ENCODE results near the gene TTLL7. TPM values are rescaled to one million over a fixed set of nuclear protein-coding genes. Genes with fewer than 3 reads are reported as not detected.
"Not testable (repeated sequence)": the region's sequence is repeated elsewhere in the genome, so short reads cannot be mapped to it uniquely, and the experiment has no call there.

The TTLL7 gene
- polyA plus RNA-seq, 4 donors: 2.8 to 4.4 (median 3.6) TPM

DNA sequence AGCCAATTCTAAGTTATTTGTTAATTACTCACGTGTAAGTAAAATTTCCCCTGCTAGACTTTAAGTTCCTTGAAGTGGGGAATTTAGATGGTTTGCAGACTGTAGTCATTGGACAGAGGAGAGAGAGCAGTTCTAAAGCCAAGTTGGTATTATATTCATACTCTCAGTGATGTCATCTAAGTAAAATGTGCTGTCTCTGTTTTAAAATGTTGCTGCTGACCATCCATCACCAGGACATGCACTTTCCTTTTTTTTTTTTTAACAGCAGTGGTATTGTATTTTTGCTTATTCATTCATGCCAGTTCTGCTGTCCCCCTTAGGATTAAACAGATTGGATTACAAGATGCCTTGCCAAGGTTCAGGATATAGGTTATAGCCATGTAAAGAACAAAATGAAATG lies 2.3 kb downstream of the TTLL7 start:
- no peak for DNase-seq (ENCODE audit: low read depth in 4 of 4, low spot score in 3 of 4)

DNA sequence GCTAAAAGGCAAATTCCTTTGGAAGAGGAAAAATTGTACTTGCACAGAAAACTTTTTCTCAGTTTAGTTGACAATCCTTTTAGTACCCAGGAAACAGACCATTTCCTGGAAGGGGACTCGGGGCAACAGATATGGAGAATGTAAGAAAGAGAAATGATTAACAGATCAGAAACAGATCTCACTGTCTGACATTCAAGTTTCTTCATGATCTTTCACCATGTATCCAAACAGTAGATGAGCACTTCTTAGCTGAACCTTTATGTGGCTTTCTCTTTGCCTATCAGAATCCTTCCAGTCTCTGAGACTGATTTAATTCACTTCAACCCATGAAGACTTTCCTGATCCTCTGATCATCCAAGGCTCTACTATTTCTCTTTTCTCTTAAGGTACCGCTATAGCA lies 2.7 kb downstream of the TTLL7 start:
- no peak for DNase-seq (ENCODE audit: low read depth in 4 of 4, low spot score in 3 of 4)

DNA sequence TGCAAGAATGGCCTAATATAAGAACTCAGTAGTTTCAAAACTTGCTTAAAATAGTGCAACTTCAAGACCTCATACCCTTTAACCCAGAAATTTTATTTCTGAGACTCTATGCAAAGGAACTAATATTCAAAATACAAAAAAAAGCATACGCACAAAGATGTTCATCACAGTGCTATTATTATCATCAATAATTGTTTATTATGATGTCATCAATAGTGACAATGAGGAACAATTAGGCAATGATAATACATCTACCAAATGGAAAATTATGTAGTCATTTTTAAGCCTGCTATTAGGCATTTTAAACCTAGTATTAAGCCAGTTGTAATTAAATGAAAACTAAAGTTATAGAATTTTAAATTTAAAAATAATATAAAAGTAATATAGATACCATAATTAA lies 3.3 kb downstream of the TTLL7 start:
- DNase-seq (ENCODE audit: low read depth in 4 of 4, low spot score in 3 of 4): no peak

DNA sequence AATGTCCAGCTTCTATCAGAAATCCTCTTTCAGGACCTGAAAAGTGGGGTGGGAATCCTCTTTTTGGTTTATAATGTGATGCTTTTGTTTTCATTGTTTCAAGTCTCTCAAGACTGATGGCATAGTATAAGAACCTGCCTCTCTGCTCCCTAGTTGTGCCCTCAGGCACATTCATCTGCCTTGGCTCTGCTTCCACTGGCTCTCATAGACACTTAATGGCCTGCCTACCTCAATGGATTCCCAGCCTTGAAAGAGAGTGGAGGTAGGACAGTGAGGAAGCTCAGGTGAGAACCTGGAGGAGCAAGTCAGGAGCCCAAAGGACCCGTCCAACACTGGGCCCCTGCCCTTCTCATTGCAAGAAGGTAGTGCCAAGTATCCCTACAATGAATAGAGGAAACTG lies 4.8 kb downstream of the TTLL7 start:
- DNase-seq (ENCODE audit: low read depth in 4 of 4, low spot score in 3 of 4): no peak

DNA sequence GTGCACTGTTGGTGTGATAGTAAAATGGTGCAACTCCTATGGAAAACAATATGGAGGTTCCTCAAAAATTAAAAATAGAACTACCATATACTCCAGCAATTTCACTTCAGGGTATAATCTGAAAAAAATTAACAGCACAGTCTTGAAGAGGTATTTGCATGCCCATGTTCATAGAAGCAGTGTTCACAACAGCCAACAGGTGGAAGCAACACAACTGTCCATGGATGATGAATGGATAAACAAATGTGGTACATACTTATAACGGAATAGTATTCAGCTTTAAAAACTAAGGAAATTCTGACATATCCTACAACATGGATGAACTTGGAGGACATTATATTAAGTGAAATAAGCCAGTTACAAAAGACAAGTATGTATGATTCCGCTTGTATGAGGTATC lies 8.2 kb downstream of the TTLL7 start:
- DNase-seq (ENCODE audit: low read depth in 4 of 4, low spot score in 3 of 4): no peak

DNA sequence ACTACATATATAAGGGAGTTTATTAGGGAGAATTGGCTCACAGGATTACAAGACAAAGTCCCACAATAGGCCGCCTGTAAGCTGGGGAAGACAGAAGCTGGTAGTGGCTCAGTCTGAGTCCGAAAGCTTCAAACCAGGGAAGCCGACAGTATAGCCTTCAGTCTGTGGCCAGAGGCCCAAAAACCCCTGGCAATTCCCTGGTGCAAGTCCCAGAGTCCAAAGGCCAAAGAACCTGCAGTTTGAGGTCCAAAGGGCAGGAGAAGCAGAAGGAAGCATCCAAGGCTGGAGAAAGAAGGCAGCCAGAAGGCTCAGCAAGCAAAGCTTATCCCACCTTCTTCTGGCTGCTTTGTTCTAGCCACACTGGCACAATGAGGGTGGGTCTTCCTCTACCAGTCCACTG lies 13.9 kb downstream of the TTLL7 start:
- DNase-seq (ENCODE audit: low read depth in 4 of 4, low spot score in 3 of 4): no peak

DNA sequence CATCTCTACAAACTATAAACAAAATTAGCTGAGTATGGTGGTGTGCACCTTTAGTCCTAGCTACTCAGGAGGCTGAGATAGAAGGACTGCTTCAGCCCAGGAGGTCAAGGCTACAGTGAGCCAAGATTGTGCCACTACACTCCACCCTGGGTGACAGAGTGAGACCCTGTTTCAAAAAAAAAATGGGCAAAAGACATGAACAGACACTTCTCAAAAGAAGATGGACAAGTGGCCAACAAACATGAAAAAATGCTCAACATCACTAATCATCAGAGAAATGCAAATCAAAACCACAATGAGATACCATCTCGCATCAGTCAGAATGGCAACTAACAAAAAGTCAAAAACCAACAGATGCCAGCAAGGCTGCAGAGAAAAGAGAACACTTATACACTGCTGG lies 15.0 kb downstream of the TTLL7 start:
- not testable (repeated sequence) for DNase-seq (ENCODE audit: low read depth in 4 of 4, low spot score in 3 of 4)

DNA sequence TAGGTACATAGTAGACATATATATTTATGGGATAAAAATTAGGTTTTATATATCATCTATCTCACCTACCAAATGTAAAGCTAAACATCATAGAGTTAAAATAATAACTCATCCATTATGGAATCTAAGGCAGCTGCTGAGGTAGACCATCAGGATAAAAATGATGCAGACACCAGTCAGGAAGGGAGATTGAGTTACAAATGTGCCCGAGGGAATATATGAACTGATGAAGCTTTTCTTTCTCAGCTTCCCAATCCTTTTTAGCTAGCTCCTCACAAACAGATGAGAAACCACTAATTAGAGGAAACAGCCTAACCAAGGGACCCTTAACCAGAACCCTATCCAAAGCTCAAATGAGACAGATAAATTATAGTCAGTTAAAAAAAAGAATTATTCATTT lies 20.9 kb downstream of the TTLL7 start:
- no peak for DNase-seq (ENCODE audit: low read depth in 4 of 4, low spot score in 3 of 4)

DNA sequence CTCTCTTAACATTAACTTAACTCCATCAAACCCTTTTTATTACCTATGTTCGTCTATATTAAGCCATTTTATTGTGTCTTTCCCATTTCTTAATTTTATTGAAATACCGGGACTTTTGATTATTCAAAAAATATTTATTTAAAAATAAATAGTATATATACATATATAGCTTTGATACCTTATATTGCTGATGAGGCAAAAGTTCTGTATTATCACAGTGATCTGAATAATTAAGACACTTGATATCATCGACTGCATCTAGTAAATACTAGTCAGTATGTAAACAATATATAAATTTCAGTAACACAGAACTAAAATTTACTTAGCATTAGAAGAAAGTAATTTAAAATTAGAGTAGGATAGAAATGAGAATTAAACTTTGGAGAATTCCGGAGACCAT lies 22.0 kb downstream of the TTLL7 start:
- no peak for DNase-seq (ENCODE audit: low read depth in 4 of 4, low spot score in 3 of 4)

DNA sequence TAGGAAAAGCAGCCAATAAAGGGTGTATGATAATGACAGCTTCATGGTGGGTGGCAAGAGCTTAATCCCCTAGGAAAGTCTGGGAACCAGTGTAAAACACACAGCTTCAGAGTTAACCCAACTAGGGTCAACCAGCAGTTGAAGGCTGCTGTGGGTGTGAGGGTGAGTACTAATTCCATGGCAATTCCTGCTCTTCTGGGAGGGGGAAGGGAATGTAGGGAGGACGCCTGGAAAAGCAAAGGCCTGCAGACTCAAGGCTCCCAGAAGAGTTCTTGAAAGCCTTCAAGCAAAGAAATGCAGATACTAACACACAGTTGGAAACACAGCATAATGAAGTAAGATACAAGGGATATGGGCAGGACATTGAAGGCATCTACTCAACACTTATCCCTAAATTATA lies 28.1 kb downstream of the TTLL7 start:
- DNase-seq (ENCODE audit: low read depth in 4 of 4, low spot score in 3 of 4): no peak

DNA sequence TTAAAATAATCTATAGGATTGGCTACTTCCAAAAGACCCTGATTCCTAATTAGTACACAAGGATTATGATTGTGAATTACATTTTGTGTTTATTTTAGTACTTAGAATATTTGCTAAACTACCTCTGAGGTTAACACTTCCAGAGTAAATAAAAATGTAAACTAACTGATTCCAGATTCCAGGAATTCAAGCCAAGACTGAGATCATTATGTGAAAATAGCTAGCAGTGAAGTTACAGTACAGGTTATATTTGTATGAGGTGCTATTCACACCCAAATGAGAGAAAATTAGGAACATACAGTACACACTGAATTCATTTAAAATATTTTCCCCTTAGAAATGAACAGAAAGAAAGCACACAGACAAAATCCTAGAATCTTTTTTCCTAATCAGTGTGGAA lies 28.8 kb downstream of the TTLL7 start:
- no peak for DNase-seq (ENCODE audit: low read depth in 4 of 4, low spot score in 3 of 4)

DNA sequence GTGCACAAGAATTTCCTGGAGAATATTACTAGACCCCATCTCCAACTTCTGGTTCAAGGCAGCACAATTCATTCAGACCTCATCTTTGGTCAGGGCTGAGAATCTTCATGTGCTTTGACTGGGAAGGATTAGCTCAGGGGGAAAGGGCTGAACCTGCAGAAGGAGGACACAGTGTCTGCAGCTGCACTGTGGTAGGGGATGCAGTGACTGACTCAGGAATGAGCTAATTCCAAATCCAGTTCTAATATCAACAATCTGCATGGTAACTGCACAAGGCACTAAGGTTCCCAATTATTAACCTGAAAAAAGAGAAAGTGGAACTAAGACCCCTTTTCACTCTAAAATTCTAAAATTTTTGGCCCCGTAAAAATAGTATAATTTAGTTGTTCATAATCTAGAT lies 31.6 kb downstream of the TTLL7 start:
- no peak for DNase-seq (ENCODE audit: low read depth in 4 of 4, low spot score in 3 of 4)

DNA sequence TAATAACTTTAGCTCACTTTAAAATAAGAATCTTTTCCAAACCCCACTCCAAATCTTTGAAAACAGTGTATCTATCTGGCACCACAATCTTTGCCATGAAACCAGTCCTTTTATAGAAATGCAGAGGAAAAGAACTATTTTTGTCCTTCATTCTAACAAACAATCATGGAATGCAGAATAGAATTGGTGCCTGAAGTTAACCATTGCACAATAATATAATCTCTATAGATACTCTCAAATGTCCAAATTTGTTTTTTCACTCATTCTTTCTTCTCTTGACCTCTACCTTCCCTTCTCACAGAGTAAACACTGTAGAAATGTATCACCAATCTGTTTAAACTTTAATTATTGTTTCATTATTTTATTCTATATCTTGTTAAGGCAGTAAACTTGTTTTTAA lies 34.8 kb downstream of the TTLL7 start:
- no peak for DNase-seq (ENCODE audit: low read depth in 4 of 4, low spot score in 3 of 4)

DNA sequence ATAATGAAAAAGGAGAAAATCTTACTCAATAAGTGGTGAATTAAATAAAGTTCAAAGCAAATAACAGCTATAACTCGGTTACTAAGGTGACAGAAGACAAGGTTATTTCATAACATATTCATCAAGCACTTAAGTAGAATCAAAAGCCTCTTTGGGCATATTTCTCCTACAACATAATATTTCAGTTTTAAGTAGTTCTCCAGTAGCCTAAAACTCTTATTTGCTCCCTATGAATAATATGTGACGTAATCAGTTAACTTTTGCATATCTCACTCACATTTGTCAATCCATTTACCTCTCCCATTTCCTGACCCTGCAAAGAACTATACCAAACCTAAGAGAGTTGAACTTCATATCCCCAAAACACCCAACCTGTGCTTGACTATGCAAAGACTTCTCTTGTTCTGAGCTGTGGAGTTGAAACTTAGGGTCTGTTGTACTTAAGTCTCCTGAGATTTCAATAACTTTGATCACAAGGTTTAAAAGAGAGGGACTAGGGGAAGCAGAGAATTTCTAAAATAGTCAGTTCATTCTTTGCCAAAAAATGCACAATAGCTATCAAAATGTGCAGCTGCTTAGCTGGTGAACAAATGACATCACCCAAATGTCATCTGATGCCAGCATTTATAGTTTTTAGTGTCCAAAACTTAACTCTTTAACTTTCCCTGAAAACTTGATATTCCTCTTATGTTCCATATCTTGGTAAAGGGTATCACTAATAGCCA lies 37.2 kb downstream of the TTLL7 start:
- no peak for DNase-seq (ENCODE audit: low read depth in 4 of 4, low spot score in 3 of 4)

DNA sequence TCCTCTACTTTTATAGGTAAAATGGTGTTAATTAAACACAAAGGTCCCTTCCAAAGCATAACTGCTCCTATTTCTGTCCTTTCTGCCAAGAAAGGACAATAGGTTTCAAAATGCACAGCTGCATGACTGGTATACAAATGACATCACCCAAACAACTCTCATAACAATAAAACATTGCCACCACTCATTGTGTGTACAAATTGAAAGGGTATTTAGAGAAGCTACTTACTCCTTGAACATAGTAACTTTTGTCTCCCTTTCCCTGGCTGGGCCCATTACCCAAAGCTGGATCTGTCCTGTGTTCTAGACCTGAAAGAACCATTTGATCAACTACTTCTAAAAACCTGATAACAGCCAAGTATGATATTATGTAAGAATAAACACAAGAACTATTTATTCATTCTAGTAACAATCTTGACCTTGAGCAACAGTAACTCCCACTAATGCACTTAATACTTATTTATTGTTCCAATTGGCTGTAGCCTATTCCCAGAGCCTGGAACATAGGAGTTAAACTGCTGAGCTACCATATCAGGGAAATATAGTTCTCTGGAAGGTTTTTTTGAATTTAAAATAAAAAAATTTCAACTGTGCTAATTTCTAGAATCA lies 38.2 kb downstream of the TTLL7 start:
- DNase-seq (ENCODE audit: low read depth in 4 of 4, low spot score in 3 of 4): no peak

DNA sequence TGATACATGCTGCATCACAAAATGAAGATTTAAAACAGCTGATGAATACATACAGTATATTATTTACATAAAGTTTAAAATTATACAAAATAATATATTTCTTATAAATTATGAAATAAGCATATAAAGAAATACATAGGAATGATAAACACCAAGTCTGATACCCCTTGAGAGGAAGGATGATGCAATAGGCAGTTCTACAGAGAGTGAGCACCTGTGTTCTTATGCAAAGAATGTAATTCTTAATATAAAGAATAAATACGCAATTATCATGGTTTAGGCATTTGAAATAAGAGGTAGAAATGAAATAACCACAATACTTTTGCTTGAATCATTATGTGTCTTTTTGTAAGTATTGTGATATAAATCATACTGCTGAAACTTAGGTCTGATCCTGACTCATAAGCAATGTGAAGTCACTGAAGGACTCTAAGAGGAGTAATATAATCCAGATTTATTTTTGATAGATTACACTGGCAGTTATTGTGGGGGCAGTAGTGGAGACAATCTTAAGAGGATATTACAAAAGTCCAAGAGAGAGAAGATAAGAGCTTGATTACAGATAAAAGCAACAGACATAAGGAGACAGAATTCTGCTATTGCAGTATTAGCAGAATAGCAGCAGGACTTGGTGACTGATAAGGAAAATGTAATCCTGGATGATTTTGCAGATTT lies 39.0 kb downstream of the TTLL7 start:
- no peak for DNase-seq (ENCODE audit: low read depth in 4 of 4, low spot score in 3 of 4)

DNA sequence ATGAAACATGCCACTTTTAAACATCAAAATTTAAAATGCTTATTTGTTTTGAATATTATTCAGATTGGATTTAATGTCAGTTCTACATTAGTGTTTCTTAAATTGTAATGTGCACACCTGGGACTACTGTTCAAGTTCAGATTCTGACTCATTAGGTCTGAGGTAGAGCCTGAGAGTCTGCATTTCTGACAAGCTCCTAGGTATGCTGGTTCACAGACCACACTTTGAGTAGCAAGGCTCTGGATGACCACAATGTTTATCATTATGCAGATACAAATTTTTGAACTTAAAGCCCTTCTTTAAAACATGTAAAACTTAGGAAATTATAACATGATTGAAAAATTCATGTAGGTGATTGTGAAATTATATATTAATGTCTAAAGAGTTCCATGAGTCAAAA lies 40.2 kb downstream of the TTLL7 start:
- no peak for DNase-seq (ENCODE audit: low read depth in 4 of 4, low spot score in 3 of 4)

DNA sequence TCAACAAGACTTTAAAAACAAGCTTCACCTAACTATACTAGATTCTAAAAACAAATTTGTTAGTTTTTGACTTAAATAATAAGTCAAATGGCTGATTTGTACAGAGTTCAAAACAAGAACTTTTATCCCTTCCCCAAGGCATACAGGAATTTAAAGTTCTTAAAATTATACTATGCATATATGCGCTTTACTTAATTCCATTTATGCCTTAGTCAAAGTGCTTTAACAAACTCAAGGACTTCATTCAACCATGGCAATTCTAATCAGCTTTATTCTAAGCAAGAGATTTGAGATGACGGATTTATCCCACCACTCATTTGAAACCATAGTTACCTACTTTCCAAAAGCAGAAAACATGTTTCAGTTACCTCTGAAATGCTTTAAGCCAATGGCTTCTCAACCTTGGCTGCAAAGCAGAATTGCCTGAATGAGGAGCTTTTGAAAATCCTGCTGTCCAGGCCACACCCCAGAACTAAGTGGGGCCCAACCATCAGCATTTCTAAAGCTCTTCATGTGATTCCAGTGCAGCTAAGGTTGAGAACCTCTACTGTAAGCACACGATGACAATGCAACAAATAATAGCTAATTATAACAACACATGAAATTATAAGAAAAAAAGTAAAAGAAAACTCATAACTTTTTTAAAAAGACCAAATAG lies 44.6 kb downstream of the TTLL7 start:
- no peak for DNase-seq (ENCODE audit: low read depth in 4 of 4, low spot score in 3 of 4)

DNA sequence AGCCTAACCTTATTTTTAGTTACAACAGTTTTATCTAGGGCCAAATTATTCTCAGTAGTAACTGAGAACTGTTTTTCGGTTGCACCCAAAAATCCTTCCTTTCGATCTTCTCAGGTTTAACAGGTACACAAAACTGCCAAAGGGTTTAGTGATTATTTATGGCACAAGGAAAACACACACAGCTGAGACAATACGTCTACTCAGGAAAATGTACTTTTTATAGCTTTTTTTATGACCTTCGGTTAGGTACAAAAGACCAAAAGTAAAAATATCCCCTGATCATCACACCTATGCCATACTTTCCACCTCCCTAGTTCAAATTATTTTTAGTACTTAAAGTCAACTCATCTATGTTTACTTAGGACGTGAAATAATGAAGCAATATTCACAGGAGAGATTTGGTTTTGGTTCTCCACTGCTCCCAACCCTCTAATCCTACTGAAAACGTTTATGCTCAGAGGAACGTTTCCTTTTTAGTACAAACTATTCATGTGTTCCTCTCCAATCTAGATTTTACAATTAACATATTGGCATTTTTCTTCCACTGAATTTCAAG lies 48.7 kb downstream of the TTLL7 start:
- no peak for DNase-seq (ENCODE audit: low read depth in 4 of 4, low spot score in 3 of 4)

DNA sequence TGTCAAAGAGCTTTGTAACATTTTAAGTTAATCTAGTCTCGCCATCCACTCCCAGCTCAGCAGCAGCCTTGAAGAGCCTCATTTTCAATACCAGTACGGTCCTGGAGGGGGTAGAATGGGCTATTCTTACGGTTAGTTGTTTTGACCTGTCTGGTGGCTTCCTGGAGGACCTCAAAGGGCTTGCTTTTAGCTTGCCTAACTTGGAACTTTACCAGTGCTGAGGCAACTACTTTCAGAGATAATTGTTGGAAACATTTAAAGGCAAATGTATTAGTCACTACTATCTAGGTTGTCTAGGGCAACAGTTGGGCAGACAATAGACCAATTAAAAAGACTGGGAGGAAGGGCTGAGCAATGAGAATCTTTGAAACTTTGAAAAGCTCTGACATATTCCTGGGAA lies 56.0 kb downstream of the TTLL7 start:
- DNase-seq (ENCODE audit: low read depth in 4 of 4, low spot score in 3 of 4): no peak

DNA sequence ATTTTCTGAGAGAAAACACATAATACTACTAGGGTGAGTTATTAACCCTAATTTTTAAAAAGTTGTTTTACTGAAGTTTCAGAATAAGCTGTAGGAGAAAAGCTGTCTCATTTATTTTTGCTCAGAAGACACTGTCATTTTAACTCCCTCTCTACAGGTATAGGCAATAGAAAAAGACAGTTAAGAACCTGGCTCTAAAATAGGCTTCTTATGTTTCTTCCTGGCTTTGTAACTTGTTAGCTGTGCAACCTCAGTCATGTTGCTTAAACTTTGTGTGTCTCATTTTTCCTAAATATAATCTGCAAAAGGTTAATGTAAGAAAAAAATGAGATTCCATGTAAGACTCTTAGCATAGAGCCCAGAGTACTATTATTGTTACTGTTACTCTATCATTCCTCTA lies 64.4 kb downstream of the TTLL7 start:
- DNase-seq (ENCODE audit: low read depth in 4 of 4, low spot score in 3 of 4): no peak

Data from right renal pelvis (tissue), 4 donors.